ENCODE results near the gene HIPK3.

HIPK3 gene

DNA sequence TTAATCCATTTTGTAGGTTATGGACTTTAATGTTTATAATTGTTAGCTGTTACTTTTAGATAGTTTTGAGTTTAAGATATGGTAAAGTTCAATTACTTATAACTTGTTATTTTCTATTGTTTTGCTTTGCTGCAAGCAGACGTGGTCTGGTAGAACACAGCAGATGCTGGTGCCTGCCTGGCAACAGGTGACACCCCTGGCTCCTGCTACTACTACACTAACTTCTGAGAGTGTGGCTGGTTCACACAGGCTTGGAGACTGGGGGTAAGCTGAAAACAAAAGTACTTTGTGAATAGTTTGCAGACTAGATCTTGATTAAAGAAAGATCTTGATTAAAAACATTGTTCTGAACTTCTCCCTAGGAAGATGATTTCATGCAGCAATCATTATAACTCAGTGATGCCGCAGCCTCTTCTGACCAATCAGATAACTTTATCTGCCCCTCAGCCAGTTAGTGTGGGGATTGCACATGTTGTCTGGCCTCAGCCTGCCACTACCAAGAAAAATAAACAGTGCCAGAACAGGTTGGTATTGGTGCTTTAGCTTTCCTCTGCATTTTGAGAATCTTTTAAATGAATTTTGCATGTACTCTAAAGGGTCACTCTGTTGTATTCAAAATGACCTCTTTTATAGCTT lies 90.4 kb downstream of the HIPK3 start:
- in situ Hi-C loops (cut with MboI; ENCODE audit: low sequenced_read_pairs) = no loop called here

- in situ Hi-C loops (cut with MboI; ENCODE audit: low sequenced_read_pairs) = loop anchor here (25.0 kb wide), 1 partner anchor 387 kb away; the partner anchor contains the start of gene CD59
These were observed 93.1 kb downstream of the HIPK3 start for GRCh38 chr11:33350287-33350686.

DNA sequence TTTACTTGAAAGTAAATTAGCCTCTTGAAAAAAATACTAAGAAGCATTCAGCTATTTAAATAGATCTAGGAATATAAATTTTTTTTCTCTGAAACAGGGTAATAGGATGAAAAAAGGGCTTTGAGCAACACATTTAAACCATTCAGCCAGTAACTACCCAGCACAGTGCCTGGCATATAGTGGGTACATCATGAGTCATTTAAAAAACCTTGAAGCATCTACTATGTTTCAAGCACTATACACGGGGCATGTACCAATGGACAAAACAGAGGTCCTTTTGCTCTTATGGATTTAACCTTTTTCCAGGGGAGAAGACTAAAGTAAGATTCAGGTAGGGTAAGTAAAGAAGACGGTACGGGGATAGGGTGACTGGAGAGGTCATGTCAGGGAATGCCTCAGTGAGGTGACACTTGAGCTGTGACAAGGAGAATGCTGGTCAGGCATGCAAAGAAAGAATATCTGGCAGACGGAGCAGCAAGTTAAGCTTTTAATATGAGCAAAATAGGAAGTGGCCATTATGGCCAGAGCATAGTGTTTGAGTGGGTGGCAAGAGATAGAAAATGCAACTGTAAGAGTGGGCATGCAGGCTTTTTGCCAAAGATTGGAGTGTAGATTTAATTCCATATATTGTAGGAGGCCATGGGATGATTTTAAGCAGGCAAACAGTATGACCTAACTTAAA lies 101.1 kb downstream of the HIPK3 start:
- in situ Hi-C loops (cut with MboI; ENCODE audit: low sequenced_read_pairs) = loop anchor here (25.0 kb wide), 1 partner anchor 379 kb away; the partner anchor contains the start of gene CD59

DNA sequence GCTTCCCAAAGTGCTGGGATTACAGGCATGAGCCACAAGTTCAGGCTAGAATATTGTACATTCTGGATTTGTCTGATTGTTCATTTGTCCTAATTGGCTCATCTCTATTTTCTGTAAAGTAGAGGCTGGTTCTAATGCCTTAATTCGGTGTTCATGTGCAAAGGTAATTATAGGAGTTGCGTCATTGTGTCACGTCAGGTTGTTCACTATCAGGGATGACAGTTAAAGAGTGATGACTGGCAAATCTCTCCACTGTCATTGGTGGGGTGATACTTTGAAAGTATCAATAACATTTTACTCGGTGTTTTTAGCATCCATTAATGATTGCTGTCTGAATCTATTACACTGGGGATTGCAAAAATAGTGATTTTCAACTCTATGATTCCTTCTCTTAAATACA lies 103.5 kb downstream of the HIPK3 start:
- in situ Hi-C loops (cut with MboI; ENCODE audit: low sequenced_read_pairs) = loop anchor here (25.0 kb wide), 1 partner anchor 377 kb away; the partner anchor contains the start of gene CD59

GRCh38 chr11:33362051-33362910 lies 105.1 kb downstream of the HIPK3 start:
- in situ Hi-C loops (cut with MboI; ENCODE audit: low sequenced_read_pairs) = loop anchor here (25.0 kb wide), 1 partner anchor 375 kb away; the partner anchor contains the start of gene CD59

GRCh38 chr11:33366918-33367317 lies 109.7 kb downstream of the HIPK3 start:
- in situ Hi-C loops (cut with MboI; ENCODE audit: low sequenced_read_pairs) = loop anchor here (25.0 kb wide), 1 partner anchor 370 kb away; the partner anchor contains the start of gene CD59

GRCh38 chr11:33368475-33368874 lies 111.3 kb downstream of the HIPK3 start:
- in situ Hi-C loops (cut with MboI; ENCODE audit: low sequenced_read_pairs) = loop anchor here (25.0 kb wide), 1 partner anchor 369 kb away; the partner anchor contains the start of gene CD59

DNA sequence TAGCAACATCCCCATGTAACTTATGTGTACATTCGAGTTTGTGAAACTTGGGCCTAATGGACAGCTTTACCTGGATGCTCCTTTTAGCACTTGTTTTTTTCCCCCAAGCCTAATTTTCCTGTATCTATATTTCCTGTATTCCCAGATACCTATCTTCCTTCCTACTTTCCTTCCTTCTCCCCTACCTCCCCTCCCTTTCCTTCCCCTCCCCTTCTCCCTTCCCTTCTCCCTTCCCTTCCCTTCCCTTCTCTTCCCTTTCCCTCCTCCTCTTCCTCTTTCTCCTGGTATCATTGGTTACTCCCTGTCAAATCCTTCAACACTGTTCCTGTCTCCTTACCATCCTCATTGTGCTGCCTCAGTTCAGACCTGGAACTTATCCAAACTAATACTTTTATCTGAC lies 111.8 kb downstream of the HIPK3 start:
- in situ Hi-C loops (cut with MboI; ENCODE audit: low sequenced_read_pairs) = loop anchor here (25.0 kb wide), 1 partner anchor 368 kb away; the partner anchor contains the start of gene CD59

DNA sequence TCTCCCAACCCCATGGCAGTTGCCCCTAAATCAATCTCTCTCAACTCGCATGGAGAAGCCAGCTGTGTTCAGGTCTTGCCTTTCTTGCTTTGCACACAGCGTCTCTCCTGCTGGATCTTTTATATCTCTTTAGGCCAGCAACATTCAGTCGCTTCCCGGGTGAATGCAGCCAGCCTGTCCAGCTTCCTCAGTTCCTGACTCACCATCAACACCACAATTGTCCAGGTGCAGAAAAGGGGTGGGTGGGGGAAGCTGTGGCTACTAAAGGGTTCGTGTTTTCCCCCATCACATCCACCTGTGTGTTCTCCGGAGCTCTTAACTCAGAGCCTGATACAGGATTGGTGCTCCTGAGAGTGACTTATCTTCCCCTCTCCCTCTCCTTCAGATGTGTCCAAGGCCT lies 116.5 kb downstream of the HIPK3 start:
- in situ Hi-C loops (cut with MboI; ENCODE audit: low sequenced_read_pairs) = loop anchor here (25.0 kb wide), 1 partner anchor 364 kb away; the partner anchor contains the start of gene CD59

GRCh38 chr11:33375236-33375635 lies 118.1 kb downstream of the HIPK3 start:
- in situ Hi-C loops (cut with MboI; ENCODE audit: low sequenced_read_pairs) = no loop called here

DNA sequence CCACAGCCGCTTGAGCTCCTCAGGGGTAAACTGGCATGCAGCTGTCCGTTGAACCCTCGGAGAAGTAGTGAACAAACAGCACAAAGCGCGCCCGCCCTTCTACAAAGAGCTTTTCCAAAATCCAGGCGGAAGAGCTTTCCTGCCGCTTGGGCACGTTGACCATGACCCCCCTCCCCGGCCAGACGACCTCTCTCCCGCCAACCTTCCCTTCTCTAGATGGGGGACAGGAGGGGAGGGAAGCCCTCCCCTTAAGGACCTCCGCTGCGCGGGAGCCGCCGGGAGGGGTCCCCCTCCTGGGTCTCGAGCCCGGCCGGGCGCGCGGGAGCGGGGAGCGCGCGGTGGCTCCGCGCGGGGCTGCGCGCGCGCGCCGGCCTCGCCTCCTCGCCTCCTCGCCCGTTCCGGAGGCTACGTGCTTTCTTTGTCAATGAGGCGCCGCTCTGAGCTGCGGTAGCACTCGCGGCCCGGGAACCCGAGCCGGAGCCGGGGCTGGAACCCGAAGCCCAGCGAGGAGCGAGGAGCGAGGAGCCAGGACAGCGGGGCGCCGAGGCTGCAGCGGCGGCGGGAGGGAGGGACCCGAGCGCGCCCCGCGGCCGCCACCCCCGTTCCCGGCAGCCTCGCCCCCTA lies 118.6 kb downstream of the HIPK3 start, which contains the start of gene KIAA1549L:
KIAA1549L (plus strand) TSS at position 421 of the 624 bp plus-strand sequence.
- in situ Hi-C loops (cut with MboI; ENCODE audit: low sequenced_read_pairs) = no loop called here

- in situ Hi-C loops (cut with MboI; ENCODE audit: low sequenced_read_pairs) = no loop called here
These were observed 119.4 kb downstream of the HIPK3 start for GRCh38 chr11:33376331-33377310.

- in situ Hi-C loops (cut with MboI; ENCODE audit: low sequenced_read_pairs) = no loop called here
These were observed 120.5 kb downstream of the HIPK3 start for GRCh38 chr11:33377412-33378370.

DNA sequence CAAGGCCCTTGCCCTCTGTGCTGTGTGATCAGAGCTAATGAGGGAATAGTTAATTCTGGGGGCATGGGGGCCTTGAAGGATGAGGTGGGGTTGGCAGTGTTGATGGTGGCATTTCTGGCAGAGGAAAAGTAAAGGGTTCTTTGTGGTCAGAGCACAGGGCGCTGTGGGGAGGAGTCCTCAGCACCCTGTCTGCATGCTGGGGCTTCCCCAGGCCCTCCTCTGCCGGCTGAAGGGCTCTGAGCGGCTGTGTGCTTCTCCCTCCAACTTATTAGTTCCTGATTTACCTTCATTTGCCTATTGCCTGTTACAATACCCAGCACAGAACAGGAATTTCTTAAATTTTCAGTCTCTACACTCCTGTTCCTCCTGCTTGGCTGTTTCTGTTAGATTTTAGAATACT lies 122.8 kb downstream of the HIPK3 start:
- in situ Hi-C loops (cut with MboI; ENCODE audit: low sequenced_read_pairs) = no loop called here

DNA sequence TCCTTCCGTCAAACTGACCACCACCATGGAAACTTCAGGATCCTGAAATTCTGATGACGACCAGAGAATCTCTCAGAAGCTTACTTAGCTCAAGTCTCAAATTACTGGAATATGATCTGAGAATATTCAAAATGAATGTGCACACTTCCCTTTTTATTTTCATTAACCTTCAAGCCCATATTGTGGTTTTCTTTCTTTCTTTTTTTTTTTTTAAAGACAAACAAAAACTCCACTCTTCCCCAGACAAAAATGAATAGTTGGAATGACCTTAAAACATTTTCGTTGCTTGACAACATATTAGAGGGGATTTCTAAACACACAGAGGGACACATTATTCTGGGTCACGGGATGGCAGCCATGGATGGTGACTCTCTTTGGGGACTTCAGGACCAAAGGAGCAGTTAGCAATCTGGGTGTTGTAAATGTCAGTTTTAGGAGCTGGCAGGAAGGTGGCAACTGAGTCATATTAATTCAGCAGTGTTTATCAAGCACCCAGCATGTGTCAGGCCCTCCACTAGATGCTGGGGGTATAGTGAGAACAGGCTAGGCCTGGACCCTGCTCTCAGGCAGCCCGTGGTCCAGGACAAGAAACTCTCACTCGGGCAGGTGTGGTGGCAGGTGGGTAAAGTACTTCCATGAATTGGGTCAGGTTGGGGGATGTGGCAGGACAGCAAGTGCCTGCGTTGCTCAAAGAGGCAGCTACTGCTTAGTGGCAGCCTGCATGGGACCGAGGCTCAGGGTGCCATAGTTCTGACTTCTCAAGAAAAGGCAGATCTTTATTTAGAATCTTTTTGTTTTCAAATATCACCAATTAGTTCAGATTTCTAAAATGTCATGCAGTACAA lies 126.1 kb downstream of the HIPK3 start:
- in situ Hi-C loops (cut with MboI; ENCODE audit: low sequenced_read_pairs) = no loop called here

DNA sequence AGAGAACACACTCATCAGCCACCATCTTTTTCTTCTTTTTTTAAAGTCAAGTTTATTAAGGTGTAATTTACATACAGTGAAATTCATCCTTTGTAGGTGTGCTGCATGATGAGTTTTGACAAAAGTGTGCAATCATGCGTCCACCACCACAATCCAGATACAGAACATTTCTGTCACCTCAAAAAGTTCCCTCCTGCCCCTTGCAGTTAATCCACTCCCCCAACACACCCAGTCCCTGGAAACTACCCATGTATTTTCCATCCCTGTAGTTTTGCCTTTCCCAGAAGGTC lies 126.7 kb downstream of the HIPK3 start:
- in situ Hi-C loops (cut with MboI; ENCODE audit: low sequenced_read_pairs) = no loop called here

DNA sequence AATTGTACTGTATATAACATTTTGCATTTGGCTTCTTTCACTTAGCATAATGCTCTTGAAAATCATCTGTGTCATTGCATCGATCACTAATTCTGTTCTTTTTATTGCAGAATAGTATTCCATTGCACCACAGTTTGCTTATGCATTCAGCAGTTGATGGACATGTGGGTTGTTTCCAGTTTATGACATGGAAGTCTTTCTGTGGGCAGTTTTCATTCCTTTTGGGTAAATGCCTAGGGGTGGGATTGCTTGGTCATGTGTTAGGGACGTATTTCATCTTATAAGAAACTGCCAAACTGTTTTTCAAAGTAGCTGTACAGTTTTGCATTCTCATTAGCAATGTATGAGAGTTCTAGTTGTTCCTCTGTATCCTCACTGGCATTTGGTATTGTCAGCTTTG lies 127.0 kb downstream of the HIPK3 start:
- in situ Hi-C loops (cut with MboI; ENCODE audit: low sequenced_read_pairs) = no loop called here

DNA sequence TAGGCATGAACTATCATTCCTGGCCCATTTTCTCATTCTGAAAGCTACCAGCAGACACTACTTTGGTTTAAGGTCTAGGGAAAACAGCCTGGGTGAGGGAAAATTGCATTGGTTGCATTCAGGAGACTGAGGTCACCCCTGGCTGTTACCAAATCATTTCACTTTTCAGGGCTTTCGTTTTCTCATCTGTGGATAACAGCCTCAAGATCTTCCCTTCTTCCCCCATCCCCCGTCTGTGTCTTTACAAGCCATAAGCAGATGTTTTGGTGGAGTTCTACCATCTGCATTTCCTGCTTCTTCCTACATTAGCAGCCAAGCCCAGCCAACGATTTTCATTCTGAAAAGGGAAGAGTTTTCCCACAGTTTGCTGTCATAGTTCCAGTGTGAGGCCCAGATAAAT lies 130.4 kb downstream of the HIPK3 start:
- in situ Hi-C loops (cut with MboI; ENCODE audit: low sequenced_read_pairs) = no loop called here

All from HL-60/S4 treated with retinoic acid at 250 ng/mL for 4 days and 3 days (cell line).